Measurements from ENCODE around the gene CLRN1.

Gene CLRN1

GRCh38 chr3:150972366-150973071 lies at the start of gene CLRN1:
CLRN1 (minus strand) TSS chr3:150972727; CDS start chr3:150972708, 19 bp downstream.
- H3K4me3 ChIP-seq (ENCODE audit: low read length) = no peak within 1 kb of the TSS
- TF ChIP-seq ZNF274 (IDR thresholded peaks at IDR 0.05; ENCODE audit: low read depth, low read length) = no peak

DNA sequence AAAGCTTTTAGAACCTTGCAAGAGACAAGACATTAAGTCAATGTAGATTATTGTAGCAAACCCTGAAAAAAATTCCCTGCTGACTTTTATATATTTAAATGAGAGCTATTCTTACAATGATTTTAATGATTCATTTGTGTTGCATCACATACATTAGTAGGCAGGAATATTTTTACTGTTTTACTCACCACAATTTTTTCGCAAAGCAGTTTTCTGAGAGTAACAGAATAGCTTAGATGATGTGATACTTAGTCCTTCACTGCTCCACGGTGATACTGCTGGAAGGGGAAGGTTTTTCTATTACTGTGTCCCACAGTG lies 43.9 kb upstream of the CLRN1 start:
- H3K4me3 ChIP-seq (ENCODE audit: low read length) = no peak overlapping the region
- no peak for TF ChIP-seq ZNF274 (IDR thresholded peaks at IDR 0.05; ENCODE audit: low read depth, low read length)

DNA sequence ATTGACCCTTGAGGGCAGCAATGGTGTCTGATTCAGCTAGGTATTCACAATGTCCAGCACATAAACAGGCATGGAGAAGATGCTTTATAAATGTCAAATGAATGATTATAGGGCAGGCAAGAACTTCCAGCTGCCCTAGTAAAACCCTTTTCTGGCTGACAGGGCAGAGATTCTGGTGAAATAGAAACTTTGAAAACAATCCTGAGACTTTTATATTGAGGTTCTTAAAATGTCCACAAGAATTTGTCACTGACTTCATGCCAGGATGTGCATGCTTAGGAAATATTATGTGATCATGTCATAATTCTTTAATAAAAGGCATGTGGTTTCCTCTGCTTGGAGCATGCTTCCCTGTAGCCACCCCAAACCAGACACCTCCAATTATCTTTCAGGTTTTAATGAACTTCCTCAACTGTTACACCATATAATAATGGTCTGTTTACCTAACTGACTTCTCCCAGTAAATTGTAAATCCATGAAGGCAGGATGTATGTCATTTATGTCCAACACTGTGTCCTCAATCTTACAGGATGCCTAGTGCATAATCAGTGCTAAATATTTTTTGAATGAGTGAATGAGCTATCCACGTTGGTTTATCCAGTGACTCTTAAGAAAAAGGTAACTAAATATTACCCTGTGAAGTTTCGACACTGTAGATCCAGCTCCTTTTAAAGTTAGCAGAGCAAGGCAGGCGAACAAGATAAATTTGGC lies 43.4 kb upstream of the CLRN1 start:
- no peak overlapping the region for H3K4me3 ChIP-seq (ENCODE audit: low read length)
- TF ChIP-seq ZNF274 (IDR thresholded peaks at IDR 0.05; ENCODE audit: low read depth, low read length) = no peak

GRCh38 chr3:151015181-151015580 lies 42.7 kb upstream of the CLRN1 start:
- TF ChIP-seq ZNF274 (IDR thresholded peaks at IDR 0.05; ENCODE audit: low read depth, low read length) = no peak
- no peak overlapping the region for H3K4me3 ChIP-seq (ENCODE audit: low read length)

GRCh38 chr3:151014501-151015018 lies 42.0 kb upstream of the CLRN1 start:
- TF ChIP-seq ZNF274 (IDR thresholded peaks at IDR 0.05; ENCODE audit: low read depth, low read length) = no peak
- H3K4me3 ChIP-seq (ENCODE audit: low read length) = no peak overlapping the region

- no peak for TF ChIP-seq ZNF274 (IDR thresholded peaks at IDR 0.05; ENCODE audit: low read depth, low read length)
- H3K4me3 ChIP-seq (ENCODE audit: low read length) = no peak overlapping the region
Observed at GRCh38 chr3:151012753-151013152, 40.2 kb upstream of the CLRN1 start.

GRCh38 chr3:151011427-151011826 lies 38.9 kb upstream of the CLRN1 start:
- H3K4me3 ChIP-seq (ENCODE audit: low read length) = no peak overlapping the region
- no peak for TF ChIP-seq ZNF274 (IDR thresholded peaks at IDR 0.05; ENCODE audit: low read depth, low read length)

- TF ChIP-seq ZNF274 (IDR thresholded peaks at IDR 0.05; ENCODE audit: low read depth, low read length) = no peak
- H3K4me3 ChIP-seq (ENCODE audit: low read length) = no peak overlapping the region
Observed at GRCh38 chr3:151009981-151010380, 37.5 kb upstream of the CLRN1 start.

DNA sequence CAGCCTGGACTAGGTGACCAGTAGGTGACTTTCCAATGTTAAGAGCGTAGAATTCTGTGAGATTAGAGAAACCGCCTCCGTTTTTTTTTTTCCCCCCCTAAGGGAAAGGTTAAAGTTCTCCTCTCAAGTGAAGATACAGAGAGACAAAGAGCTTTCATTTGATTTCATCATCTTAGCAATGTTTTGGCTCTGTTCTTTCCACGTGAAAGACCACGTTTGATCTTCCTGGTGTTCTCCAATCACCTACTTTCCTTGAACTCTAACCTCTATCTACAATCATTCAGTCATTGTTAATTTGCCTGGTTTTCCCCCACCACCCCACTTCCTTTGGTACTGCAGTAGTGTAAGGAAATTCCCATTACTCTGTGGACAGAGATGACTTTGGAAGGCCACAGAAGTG lies 36.9 kb upstream of the CLRN1 start:
- TF ChIP-seq ZNF274 (IDR thresholded peaks at IDR 0.05; ENCODE audit: low read depth, low read length) = no peak
- no peak overlapping the region for H3K4me3 ChIP-seq (ENCODE audit: low read length)

- no peak overlapping the region for H3K4me3 ChIP-seq (ENCODE audit: low read length)
- no peak for TF ChIP-seq ZNF274 (IDR thresholded peaks at IDR 0.05; ENCODE audit: low read depth, low read length)
Observed at GRCh38 chr3:151008699-151009098, 36.2 kb upstream of the CLRN1 start.

GRCh38 chr3:151003768-151004134 lies 31.2 kb upstream of the CLRN1 start:
- no peak for TF ChIP-seq ZNF274 (IDR thresholded peaks at IDR 0.05; ENCODE audit: low read depth, low read length)
- H3K4me3 ChIP-seq (ENCODE audit: low read length) = no peak overlapping the region

DNA sequence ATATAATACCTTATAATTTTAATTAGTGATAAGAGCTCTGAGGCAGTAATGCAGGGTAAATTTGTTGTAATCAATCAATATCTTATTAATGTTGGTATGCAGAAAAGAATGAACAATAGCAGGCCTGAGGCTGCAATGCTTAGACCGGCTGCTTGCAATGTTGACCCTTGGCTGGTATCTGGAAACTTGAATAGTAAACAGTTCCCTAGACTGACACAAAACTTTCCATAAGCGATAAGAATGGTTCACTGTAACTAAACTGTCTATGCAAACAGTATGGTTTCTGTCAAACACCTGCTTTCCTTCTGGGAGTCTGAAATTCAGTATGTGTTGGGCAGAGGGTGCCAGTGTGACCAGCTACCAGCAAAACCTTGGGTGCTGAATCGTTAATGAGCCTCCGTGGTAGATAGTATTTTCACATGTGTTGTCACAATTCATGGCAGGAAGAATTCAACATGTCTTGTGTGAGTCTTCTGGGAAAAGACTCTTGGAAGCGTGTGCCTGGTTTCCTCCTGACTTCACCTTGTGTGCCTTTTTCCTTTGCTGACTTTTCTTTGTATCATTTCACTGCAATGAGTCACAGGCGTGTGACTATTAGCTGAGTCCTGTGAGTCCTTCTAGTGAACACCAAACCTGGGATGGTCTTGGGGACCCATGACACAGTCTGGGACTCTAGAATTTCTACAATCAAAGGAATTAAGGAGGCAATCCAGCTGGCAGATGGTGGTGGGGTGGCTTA lies 30.7 kb upstream of the CLRN1 start:
- no peak overlapping the region for H3K4me3 ChIP-seq (ENCODE audit: low read length)
- TF ChIP-seq ZNF274 (IDR thresholded peaks at IDR 0.05; ENCODE audit: low read depth, low read length) = no peak

GRCh38 chr3:151002003-151002981 lies 29.8 kb upstream of the CLRN1 start:
- H3K4me3 ChIP-seq (ENCODE audit: low read length) = no peak overlapping the region
- no peak for TF ChIP-seq ZNF274 (IDR thresholded peaks at IDR 0.05; ENCODE audit: low read depth, low read length)

DNA sequence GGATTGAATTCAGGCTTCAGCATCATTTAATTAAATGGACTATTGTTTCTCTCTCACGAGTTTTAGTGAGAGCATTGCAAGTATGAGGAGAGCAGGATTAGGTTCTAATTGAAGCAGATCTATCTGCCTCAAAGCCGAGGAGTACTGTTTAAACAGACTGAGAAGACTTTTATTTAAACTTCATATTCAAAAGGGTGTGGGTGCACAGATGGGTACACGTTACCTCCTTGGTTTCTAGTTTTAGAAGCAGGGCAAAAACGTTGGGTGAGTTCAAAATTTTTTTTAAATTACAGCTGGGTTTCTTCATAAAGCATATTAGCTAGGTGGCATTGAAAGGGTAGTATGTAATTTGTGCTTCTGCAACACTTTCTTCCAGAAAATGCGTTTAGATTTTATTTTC lies 26.5 kb upstream of the CLRN1 start:
- no peak for TF ChIP-seq ZNF274 (IDR thresholded peaks at IDR 0.05; ENCODE audit: low read depth, low read length)

More for the DNA sequence above, 26.5 kb upstream of the CLRN1 start:
- H3K4me3 ChIP-seq (ENCODE audit: low read length) = no peak overlapping the region

All from GM08714 (cell line).